Measurements from ENCODE around the gene AOAH. TPM values are rescaled to one million over a fixed set of nuclear protein-coding genes. Genes with fewer than 3 reads are reported as not detected.

Gene AOAH
- total RNA-seq, 6 experiments from 2014 or later: not detected

DNA sequence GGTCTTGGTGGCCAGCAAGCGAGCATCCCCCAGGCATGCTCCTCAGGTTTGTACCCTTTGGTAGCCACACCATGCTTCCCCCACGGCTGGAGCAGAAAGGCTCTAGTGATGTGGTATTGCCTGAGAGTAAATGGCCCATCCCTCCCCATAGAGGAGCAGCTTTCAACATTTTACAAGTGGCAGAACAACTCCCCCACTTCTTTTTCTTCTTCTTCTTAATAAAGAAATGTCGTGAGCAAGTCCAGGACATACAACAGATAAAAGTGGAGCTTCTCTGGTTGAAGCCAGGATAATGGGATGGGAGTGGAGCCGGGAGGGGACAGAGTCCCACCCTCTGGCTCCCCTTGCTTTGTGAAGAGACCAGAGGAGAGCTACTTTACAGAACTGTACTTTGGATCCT lies 203.2 kb downstream of the AOAH start:
- H3K36me3 Mint-ChIP-seq (ENCODE audit: low read depth): no peaks in the 10 kb centered on the region
- no peak overlapping the region for H3K4me3 Mint-ChIP-seq
- no peaks in the 10 kb centered on the region for H3K9me3 Mint-ChIP-seq

DNA sequence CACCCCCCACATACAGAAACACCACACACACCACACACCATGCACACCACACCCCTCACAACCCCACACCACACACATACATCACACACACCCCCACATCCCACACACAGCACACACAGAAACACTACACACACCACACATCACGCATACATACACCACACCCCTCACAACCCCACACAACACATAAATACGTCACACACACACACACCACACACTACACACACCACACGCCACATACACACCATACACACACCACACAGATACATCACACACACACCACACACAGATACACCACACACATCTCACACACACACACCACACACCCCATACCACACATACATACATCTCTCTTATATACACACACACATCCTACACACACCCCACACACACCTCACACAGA lies 208.4 kb downstream of the AOAH start:
- peaks cover 8% of the 10 kb centered on the region for H3K27me3 Mint-ChIP-seq (ENCODE audit: insufficient read depth)
- no peak overlapping the region for H3K4me3 Mint-ChIP-seq
- TF ChIP-seq, protein P1, sequence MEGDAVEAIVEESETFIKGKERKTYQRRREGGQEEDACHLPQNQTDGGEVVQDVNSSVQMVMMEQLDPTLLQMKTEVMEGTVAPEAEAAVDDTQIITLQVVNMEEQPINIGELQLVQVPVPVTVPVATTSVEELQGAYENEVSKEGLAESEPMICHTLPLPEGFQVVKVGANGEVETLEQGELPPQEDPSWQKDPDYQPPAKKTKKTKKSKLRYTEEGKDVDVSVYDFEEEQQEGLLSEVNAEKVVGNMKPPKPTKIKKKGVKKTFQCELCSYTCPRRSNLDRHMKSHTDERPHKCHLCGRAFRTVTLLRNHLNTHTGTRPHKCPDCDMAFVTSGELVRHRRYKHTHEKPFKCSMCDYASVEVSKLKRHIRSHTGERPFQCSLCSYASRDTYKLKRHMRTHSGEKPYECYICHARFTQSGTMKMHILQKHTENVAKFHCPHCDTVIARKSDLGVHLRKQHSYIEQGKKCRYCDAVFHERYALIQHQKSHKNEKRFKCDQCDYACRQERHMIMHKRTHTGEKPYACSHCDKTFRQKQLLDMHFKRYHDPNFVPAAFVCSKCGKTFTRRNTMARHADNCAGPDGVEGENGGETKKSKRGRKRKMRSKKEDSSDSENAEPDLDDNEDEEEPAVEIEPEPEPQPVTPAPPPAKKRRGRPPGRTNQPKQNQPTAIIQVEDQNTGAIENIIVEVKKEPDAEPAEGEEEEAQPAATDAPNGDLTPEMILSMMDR (IDR thresholded peaks at IDR 0.05): no peak
- H3K4me1 Mint-ChIP-seq (ENCODE audit: low read depth): no peaks in the 10 kb centered on the region
- no peak for DNase-seq
- no peaks in the 10 kb centered on the region for H3K9me3 Mint-ChIP-seq
- no peak overlapping the region for H3K27ac Mint-ChIP-seq
- no peaks in the 10 kb centered on the region for H3K36me3 Mint-ChIP-seq (ENCODE audit: low read depth)

More for the DNA sequence above, 203.2 kb downstream of the AOAH start:
- Mint-ChIP-seq H3K27ac (no peak overlapping the region), H3K4me1 (ENCODE audit: low read depth) (peaks cover 5% of the 10 kb centered on the region), H3K27me3 (ENCODE audit: insufficient read depth) (no peaks in the 10 kb centered on the region; the same call in none of the 2 replicates)
- TF ChIP-seq, protein P1 (IDR thresholded peaks at IDR 0.05): no peak
- no peak for DNase-seq

DNA sequence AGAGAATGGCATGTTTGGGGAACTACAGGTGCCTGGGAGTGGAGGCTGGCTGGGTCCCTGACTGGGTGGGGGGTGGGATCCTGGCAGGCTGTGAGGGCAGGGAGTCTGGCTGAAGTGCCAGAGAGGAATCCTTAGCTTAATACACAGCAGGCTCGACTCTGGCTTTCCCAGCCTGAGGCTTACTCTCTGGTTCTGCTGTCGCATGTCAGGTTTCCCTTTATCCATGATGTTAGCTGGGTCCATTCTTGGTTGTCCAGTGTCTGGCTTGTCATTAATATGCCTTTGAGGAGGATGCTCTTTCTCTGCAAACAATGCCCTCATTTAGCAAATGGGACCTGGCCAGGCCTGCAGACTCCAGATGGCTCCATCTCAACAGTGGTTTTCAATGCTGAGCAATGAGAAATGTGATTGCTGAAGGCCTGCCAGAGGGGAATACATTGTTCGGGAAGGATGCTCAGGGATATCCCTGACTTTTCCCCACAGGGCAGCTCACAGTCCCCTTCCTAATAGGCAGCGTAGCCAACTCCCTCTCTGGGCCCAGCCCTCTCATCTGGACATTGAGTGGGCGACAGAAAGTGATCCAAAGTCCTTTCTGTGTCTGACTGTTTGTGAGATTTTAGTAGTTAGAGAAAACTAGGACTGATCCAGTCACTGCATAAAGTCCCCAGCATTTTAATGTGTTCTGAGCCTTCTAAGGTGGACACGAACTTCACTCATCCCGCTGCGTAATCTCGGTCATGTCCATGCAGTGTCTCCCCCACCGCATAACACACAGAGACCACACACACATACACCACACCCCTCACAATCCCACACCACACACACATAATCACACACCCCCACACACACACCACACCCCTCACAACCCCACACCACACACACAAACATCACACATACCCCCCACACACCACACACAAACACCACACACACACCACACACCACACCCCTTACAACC lies 209.7 kb downstream of the AOAH start:
- H3K36me3 Mint-ChIP-seq (ENCODE audit: low read depth): no peaks in the 10 kb centered on the region
- H3K4me3 Mint-ChIP-seq: no peak overlapping the region
- peaks cover 8% of the 10 kb centered on the region for H3K27me3 Mint-ChIP-seq (ENCODE audit: insufficient read depth)
- H3K4me1 Mint-ChIP-seq (ENCODE audit: low read depth): no peaks in the 10 kb centered on the region
- H3K9me3 Mint-ChIP-seq: no peaks in the 10 kb centered on the region
- no peak overlapping the region for H3K27ac Mint-ChIP-seq
- TF ChIP-seq, protein P1 (IDR thresholded peaks at IDR 0.05): no peak
- no peak for DNase-seq

DNA sequence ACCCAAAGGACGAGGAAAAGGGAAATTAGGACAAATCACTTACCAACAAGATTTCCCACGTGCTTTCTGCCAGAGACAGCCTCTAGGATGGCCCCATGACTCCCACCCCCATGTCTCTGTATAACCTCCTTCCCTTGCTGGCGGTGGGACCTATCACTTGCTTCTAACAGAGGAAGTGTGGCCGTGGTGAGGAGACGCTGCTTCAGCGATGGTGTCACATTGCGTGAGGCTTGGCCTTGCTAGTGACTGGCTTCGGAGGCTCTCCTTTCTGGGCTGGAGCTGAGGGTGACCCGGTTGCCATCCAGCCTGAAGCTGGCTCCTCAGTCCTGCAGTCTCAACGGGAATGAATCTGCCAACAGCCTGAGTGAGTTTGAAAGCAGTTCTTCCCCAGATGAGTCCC lies 210.9 kb downstream of the AOAH start:
- no peaks in the 10 kb centered on the region for H3K9me3 Mint-ChIP-seq
- TF ChIP-seq, protein P1 (IDR thresholded peaks at IDR 0.05): no peak
- no peak overlapping the region for H3K27ac Mint-ChIP-seq
- no peak for DNase-seq
- peaks cover 10% of the 10 kb centered on the region for H3K27me3 Mint-ChIP-seq (ENCODE audit: insufficient read depth)
- H3K36me3 Mint-ChIP-seq (ENCODE audit: low read depth): no peaks in the 10 kb centered on the region
- H3K4me1 Mint-ChIP-seq (ENCODE audit: low read depth): no peaks in the 10 kb centered on the region
- no peak overlapping the region for H3K4me3 Mint-ChIP-seq

DNA sequence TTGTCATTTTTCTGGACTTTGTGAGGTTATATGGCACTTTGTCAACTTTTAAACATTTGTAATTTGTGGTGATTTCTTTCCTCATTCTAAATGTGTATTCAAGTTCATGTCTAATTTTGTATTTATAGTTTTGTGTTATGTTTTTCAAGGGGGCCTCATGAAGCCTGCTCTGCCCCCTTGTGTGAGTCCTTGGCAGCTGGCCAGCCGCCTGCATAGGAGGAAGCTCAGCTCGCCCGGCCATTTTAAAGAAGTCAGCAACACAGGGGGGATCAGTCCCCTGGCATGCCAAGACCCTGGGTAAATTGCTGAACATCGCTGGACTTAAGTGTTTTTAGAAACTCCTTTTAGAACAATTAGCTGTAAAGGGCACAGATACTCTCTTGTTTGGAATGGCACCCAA lies 211.7 kb downstream of the AOAH start:
- Mint-ChIP-seq H3K27ac (no peak overlapping the region), H3K4me1 (ENCODE audit: low read depth) (no peaks in the 10 kb centered on the region), H3K36me3 (ENCODE audit: low read depth) (no peaks in the 10 kb centered on the region), H3K4me3 (no peak overlapping the region), H3K9me3 (no peaks in the 10 kb centered on the region), H3K27me3 (ENCODE audit: insufficient read depth) (peaks cover 14% of the 10 kb centered on the region)
- DNase-seq: no peak
- TF ChIP-seq, protein P1 (IDR thresholded peaks at IDR 0.05): no peak

All from HFFc6 (cell line).